Gastroesophageal sphincter (tissue), 4 donors: Measurements from ENCODE around the gene PDE6A. TPM values are rescaled to one million over a fixed set of nuclear protein-coding genes. Genes with fewer than 3 reads are reported as not detected.

Experiments
- small RNA-seq, 4 donors: library from RNA; depleted of rRNA; stranded (forward); fragments of <200 nt; gene quantifications; one replicate each; pipeline ENCODE3, GENCODE V24; 2016
- total RNA-seq, 4 donors: library from RNA; depleted of rRNA; stranded (reverse); fragments of >200 nt; gene quantifications; one replicate each; pipeline ENCODE4 v1.1.0, GENCODE V29; 2016

The PDE6A gene
- total RNA-seq, 4 donors from 2014 or later = 0.05 TPM; not detected in 3

Small RNA genes within 50 kb of the gene (small RNA-seq; reads per million reads assigned to genes)
- 0 reads per million in 4 donors for gene RF00019

Other genes with a start within 250 kb of the PDE6A start
- gene PPARGC1B, start 214.5 kb downstream of the PDE6A start, total RNA-seq = 10 to 100 TPM in 2 of 4 donors, 1 to 10 TPM in 2; 5.1 to 15.3 (median 9.6) TPM
- 10 to 100 TPM in 1 of 4 donors, 1 to 10 TPM in 3; 7.9 to 14.5 (median 8.6) TPM for gene SLC26A2, start 16.0 kb upstream of the PDE6A start, total RNA-seq
- gene TIGD6, start 55.9 kb upstream of the PDE6A start, total RNA-seq = 1 to 10 TPM; 2.4 to 5.1 (median 3.8) TPM
- 10 to 100 TPM; 21.8 to 30.2 (median 24.2) TPM for gene HMGXB3, start 55.9 kb upstream of the PDE6A start, total RNA-seq
- gene CSF1R, start 141.8 kb upstream of the PDE6A start, total RNA-seq = 10 to 100 TPM; 12.3 to 58.0 (median 35.2) TPM
- gene PDGFRB, start 211.1 kb upstream of the PDE6A start, total RNA-seq = 100 to 1,000 TPM in 3 of 4 donors, 10 to 100 TPM in 1; 87.5 to 161 (median 113) TPM
- gene CDX1, start 222.0 kb upstream of the PDE6A start, total RNA-seq = not detected
- gene SLC6A7, start 245.3 kb upstream of the PDE6A start, total RNA-seq = not detected